GM18507 (cell line): ENCODE measurements around the gene ZCCHC12.

ENCODE experiments used
- DNase-seq: peaks from one replicate; pipeline ENCODE4 v3.0.0; 2011; ENCODE audit warnings: low read depth; ENCODE audit not compliant: insufficient read length; ENCODE audit errors: extremely low spot score
- FAIRE-seq: peaks from 2 replicates; lab custom pipeline; 2011; peaks lifted over from hg19 to GRCh38; lab: Jason Lieb, UNC

ZCCHC12 gene

GRCh38 chrX:118864063-118864635 lies 40.5 kb downstream of the ZCCHC12 start:
- DNase-seq (no peak), FAIRE-seq (no peak)

- FAIRE-seq (no peak), DNase-seq (no peak)
Measured at GRCh38 chrX:118865231-118865630, 41.6 kb downstream of the ZCCHC12 start.

GRCh38 chrX:118867251-118867650 lies 43.6 kb downstream of the ZCCHC12 start:
- DNase-seq (no peak), FAIRE-seq (no peak)

GRCh38 chrX:118872102-118872566 lies 48.5 kb downstream of the ZCCHC12 start:
- no peak for FAIRE-seq

More at GRCh38 chrX:118872102-118872566, 48.5 kb downstream of the ZCCHC12 start:
- DNase-seq = no peak
